ENCODE data around the gene XRRA1.

DNA sequence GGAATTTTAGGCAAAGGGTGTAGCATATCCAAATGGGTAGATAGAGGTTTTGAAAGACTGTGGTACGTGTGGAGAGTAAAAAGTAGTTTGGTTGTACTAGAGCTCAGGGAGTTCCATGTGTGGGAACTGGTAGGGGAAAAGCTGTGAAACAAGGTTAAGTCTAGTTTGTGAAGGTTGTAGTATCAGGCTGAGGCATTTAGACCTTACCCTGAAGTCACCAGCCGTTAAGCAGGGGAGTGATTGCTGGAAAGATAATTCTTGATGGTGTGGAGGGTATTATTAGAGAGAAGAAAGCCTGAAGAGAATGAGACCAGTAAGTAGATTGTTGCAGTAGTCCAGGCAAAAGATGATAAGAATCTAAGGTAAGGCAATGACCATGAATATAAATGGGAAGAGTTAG is 132.2 kb downstream of the XRRA1 start:
- TF ChIP-seq, protein P1, sequence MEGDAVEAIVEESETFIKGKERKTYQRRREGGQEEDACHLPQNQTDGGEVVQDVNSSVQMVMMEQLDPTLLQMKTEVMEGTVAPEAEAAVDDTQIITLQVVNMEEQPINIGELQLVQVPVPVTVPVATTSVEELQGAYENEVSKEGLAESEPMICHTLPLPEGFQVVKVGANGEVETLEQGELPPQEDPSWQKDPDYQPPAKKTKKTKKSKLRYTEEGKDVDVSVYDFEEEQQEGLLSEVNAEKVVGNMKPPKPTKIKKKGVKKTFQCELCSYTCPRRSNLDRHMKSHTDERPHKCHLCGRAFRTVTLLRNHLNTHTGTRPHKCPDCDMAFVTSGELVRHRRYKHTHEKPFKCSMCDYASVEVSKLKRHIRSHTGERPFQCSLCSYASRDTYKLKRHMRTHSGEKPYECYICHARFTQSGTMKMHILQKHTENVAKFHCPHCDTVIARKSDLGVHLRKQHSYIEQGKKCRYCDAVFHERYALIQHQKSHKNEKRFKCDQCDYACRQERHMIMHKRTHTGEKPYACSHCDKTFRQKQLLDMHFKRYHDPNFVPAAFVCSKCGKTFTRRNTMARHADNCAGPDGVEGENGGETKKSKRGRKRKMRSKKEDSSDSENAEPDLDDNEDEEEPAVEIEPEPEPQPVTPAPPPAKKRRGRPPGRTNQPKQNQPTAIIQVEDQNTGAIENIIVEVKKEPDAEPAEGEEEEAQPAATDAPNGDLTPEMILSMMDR (tag by site-specific recombination; IDR thresholded peaks at IDR 0.05), result no peak
- TF ChIP-seq ZFP41 (tag by site-specific recombination; IDR thresholded peaks at IDR 0.05; ENCODE audit: borderline replicate concordance) (no peak), ZNF747 (tag by site-specific recombination; IDR thresholded peaks at IDR 0.05) (no peak), ZNF501 (tag by site-specific recombination; IDR thresholded peaks at IDR 0.05) (no peak)

Data from HEK293 (cell line).